D721Med (cell line): ENCODE measurements around the gene PLXNA4.

Experiments used
- DNase-seq: peaks from one replicate; pipeline ENCODE4 v3.0.0; 2011; ENCODE audit warnings: low spot score; ENCODE audit not compliant: insufficient read length
- FAIRE-seq: peaks from 2 replicates; lab custom pipeline; 2011; peaks lifted over from hg19 to GRCh38; lab: Jason Lieb, UNC
- CTCF ChIP-seq: IDR thresholded peaks from 2 replicates; pipeline ENCODE4 v1.5.1; 2012; ENCODE audit warnings: mild to moderate bottlenecking, control low read depth; ENCODE audit not compliant: insufficient read depth; ENCODE audit errors: missing control alignments

Gene PLXNA4

GRCh38 chr7:132546366-132547127 lies 29.7 kb downstream of the PLXNA4 start:
- TF ChIP-seq CTCF = no peak
- FAIRE-seq = peak; percentile 72
- no peak for DNase-seq

- DNase-seq (no peak), FAIRE-seq (no peak)
- no peak for TF ChIP-seq CTCF
These were observed 30.5 kb downstream of the PLXNA4 start for GRCh38 chr7:132545756-132546155.

GRCh38 chr7:132544999-132545398 lies 31.3 kb downstream of the PLXNA4 start:
- DNase-seq (no peak), FAIRE-seq (no peak)
- TF ChIP-seq CTCF = no peak

- FAIRE-seq (no peak), DNase-seq (no peak)
- TF ChIP-seq CTCF = no peak
These were observed 32.2 kb downstream of the PLXNA4 start for GRCh38 chr7:132544025-132544424.

GRCh38 chr7:132542895-132543294 lies 33.4 kb downstream of the PLXNA4 start:
- TF ChIP-seq CTCF = no peak
- FAIRE-seq = no peak
- no peak for DNase-seq

GRCh38 chr7:132541656-132542055 lies 34.6 kb downstream of the PLXNA4 start:
- FAIRE-seq (no peak), DNase-seq (no peak)
- no peak for TF ChIP-seq CTCF

GRCh38 chr7:132537456-132538145 lies 38.7 kb downstream of the PLXNA4 start:
- TF ChIP-seq CTCF = no peak
- FAIRE-seq = no peak
- DNase-seq = no peak
